Nephron (organoid): ENCODE measurements around the gene KIF25.
A peak's percentile ranks its signal among the peaks of the same experiment; 100 is the strongest.

Source experiments
- H3K27ac Mint-ChIP-seq, 3 experiments: 2 replicates each; pipeline ENCODE4 v1.8.0; 2020; ENCODE audit warnings: mixed read lengths in 3 of 3, mild to moderate bottlenecking in 2 of 3, moderate library complexity in 1 of 3
- H3K27me3 Mint-ChIP-seq: 2 replicates; pipeline ENCODE4 v1.8.0; 2021; ENCODE audit warnings: low read depth, mild to moderate bottlenecking, moderate library complexity, mixed read lengths
- H3K36me3 Mint-ChIP-seq: 2 replicates; pipeline ENCODE4 v1.8.0; 2020; ENCODE audit warnings: low read depth, mixed read lengths
- H3K4me1 Mint-ChIP-seq: 2 replicates; pipeline ENCODE4 v1.8.0; 2020; ENCODE audit warnings: mixed read lengths
- H3K4me3 Mint-ChIP-seq, 3 experiments: 2 replicates each; pipeline ENCODE4 v1.8.0; 2020; ENCODE audit warnings: mild to moderate bottlenecking in 3 of 3, mixed read lengths in 3 of 3, moderate library complexity in 2 of 3
- H3K9me3 Mint-ChIP-seq: 2 replicates; pipeline ENCODE4 v1.8.0; 2020; ENCODE audit warnings: mixed read lengths
- TF ChIP-seq, protein P1 (sequence below), 3 experiments: fragments of 200-600 bp; sonication (generic); IDR thresholded peaks; one replicate each; pipeline ENCODE4 v1.5.0; 2021; ENCODE audit warnings: antibody characterized with exemption in 3 of 3; ENCODE audit not compliant: unreplicated experiment in 3 of 3

The KIF25 gene

DNA sequence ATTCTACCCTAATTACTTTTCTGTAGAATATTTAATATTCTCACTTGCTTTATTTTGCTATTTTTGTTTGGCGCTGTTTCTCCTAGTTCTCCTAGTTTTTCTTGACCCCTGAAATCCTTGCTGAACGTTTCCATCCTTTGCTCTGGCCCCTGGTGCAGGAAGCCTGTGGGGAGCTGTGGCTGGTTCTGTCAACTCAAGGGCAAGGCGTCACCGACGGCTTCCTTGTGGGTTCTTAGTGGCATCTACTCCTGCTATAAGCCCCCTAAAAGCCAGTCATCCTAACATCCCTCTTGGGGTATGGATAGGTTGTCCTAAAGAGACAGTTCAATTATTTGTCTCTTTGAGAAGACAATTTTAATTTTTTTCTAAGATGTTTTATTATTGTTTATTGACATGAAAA lies 36.9 kb upstream of the KIF25 start:
- H3K27me3 Mint-ChIP-seq, result no peaks in the 10 kb centered on the region
- H3K9me3 Mint-ChIP-seq, result no peaks in the 10 kb centered on the region
- peaks cover 64% of the 10 kb centered on the region for H3K36me3 Mint-ChIP-seq
- no peak overlapping the region for H3K4me3 Mint-ChIP-seq
- H3K27ac Mint-ChIP-seq, result no peak overlapping the region
- TF ChIP-seq, protein P1, sequence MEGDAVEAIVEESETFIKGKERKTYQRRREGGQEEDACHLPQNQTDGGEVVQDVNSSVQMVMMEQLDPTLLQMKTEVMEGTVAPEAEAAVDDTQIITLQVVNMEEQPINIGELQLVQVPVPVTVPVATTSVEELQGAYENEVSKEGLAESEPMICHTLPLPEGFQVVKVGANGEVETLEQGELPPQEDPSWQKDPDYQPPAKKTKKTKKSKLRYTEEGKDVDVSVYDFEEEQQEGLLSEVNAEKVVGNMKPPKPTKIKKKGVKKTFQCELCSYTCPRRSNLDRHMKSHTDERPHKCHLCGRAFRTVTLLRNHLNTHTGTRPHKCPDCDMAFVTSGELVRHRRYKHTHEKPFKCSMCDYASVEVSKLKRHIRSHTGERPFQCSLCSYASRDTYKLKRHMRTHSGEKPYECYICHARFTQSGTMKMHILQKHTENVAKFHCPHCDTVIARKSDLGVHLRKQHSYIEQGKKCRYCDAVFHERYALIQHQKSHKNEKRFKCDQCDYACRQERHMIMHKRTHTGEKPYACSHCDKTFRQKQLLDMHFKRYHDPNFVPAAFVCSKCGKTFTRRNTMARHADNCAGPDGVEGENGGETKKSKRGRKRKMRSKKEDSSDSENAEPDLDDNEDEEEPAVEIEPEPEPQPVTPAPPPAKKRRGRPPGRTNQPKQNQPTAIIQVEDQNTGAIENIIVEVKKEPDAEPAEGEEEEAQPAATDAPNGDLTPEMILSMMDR (IDR thresholded peaks at IDR 0.05; ENCODE audit: unreplicated experiment in 3 of 3), result no peak
- H3K4me1 Mint-ChIP-seq, result peaks cover 16% of the 10 kb centered on the region

- H3K27me3 Mint-ChIP-seq, result no peaks in the 10 kb centered on the region
- peaks cover 24% of the 10 kb centered on the region for H3K4me1 Mint-ChIP-seq
- H3K4me3 Mint-ChIP-seq, result no peak overlapping the region
- H3K27ac Mint-ChIP-seq, result peak overlapping the region; percentile 0 to 61 (median 18)
- TF ChIP-seq, protein P1 (IDR thresholded peaks at IDR 0.05; ENCODE audit: unreplicated experiment in 3 of 3), result no peak
- H3K9me3 Mint-ChIP-seq, result no peaks in the 10 kb centered on the region
- H3K36me3 Mint-ChIP-seq, result peaks cover 70% of the 10 kb centered on the region
Measured at GRCh38 chr6:167962711-167963110, 34.8 kb upstream of the KIF25 start.

DNA sequence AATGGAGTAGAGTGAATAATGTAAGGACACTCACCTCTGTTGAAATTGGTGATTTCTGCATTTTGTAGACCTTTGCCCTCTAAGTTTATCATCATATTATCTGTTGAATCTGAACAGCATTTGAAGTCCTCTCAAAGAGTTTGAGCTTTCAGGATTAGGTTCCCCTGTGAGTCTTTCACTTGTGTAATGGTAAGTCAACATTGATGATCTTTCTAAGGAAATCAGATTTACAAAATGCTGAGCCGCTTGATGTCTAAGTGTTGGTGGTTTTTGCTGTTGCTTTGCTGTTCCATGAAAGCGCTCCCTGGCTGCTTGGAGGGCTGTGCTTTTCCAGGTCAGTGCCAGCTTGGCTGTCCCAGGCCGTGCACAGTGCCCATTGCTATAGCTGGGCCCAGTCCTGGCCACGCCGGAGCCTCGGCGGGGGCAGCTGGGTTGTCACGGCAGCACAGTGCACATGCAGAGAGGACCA lies 33.8 kb upstream of the KIF25 start:
- TF ChIP-seq, protein P1 (IDR thresholded peaks at IDR 0.05; ENCODE audit: unreplicated experiment in 3 of 3), result no peak
- Mint-ChIP-seq H3K27ac (peak overlapping the region in 1 of 3 experiments; percentile 89), H3K4me3 (no peak overlapping the region), H3K9me3 (no peaks in the 10 kb centered on the region), H3K36me3 (peaks cover 74% of the 10 kb centered on the region), H3K4me1 (peaks cover 24% of the 10 kb centered on the region), H3K27me3 (no peaks in the 10 kb centered on the region)

GRCh38 chr6:167965592-167966539 lies 31.6 kb upstream of the KIF25 start:
- TF ChIP-seq, protein P1 (IDR thresholded peaks at IDR 0.05; ENCODE audit: unreplicated experiment in 3 of 3), result no peak

DNA sequence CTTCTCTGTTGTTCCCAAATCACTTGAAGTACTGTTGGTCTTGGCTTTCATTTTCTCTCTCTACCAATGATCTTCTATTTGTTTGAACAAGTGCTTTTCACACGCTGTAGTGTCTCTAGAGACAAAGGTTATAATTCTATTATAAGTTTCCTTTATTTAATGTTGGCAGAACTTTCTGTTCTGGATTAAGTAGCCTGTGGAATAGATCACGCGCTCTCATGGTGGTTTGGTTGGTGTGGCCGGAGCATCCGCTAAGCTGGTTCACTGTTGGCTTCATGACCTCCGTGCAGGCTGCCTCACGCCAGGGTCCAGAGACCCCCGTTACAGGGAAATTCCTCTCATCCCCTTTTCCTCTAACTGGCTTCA lies 30.9 kb upstream of the KIF25 start:
- Mint-ChIP-seq H3K27ac (peak overlapping the region; percentile 64 to 84 (median 70)), H3K36me3 (peaks cover 84% of the 10 kb centered on the region), H3K9me3 (no peaks in the 10 kb centered on the region), H3K27me3 (no peaks in the 10 kb centered on the region), H3K4me1 (peaks cover 24% of the 10 kb centered on the region), H3K4me3 (no peak overlapping the region)
- TF ChIP-seq, protein P1 (IDR thresholded peaks at IDR 0.05; ENCODE audit: unreplicated experiment in 3 of 3), result no peak

More at GRCh38 chr6:167965592-167966539, 31.6 kb upstream of the KIF25 start:
- H3K36me3 Mint-ChIP-seq, result peaks cover 89% of the 10 kb centered on the region
- no peak overlapping the region for H3K4me3 Mint-ChIP-seq
- H3K9me3 Mint-ChIP-seq, result no peaks in the 10 kb centered on the region
- peaks cover 24% of the 10 kb centered on the region for H3K4me1 Mint-ChIP-seq
- H3K27me3 Mint-ChIP-seq, result no peaks in the 10 kb centered on the region
- H3K27ac Mint-ChIP-seq, result peak overlapping the region; percentile 70 to 89 (median 74)
